ENCODE results near the gene ATG14. TPM values are rescaled to one million over a fixed set of nuclear protein-coding genes. Genes with fewer than 3 reads are reported as not detected.

ATG14 gene
- total and polyA plus RNA-seq, 2 of the 13 experiments (the other 11 are each of a cell fraction or from before 2014, with no cell fraction given): 7.2 to 9.1 TPM

DNA sequence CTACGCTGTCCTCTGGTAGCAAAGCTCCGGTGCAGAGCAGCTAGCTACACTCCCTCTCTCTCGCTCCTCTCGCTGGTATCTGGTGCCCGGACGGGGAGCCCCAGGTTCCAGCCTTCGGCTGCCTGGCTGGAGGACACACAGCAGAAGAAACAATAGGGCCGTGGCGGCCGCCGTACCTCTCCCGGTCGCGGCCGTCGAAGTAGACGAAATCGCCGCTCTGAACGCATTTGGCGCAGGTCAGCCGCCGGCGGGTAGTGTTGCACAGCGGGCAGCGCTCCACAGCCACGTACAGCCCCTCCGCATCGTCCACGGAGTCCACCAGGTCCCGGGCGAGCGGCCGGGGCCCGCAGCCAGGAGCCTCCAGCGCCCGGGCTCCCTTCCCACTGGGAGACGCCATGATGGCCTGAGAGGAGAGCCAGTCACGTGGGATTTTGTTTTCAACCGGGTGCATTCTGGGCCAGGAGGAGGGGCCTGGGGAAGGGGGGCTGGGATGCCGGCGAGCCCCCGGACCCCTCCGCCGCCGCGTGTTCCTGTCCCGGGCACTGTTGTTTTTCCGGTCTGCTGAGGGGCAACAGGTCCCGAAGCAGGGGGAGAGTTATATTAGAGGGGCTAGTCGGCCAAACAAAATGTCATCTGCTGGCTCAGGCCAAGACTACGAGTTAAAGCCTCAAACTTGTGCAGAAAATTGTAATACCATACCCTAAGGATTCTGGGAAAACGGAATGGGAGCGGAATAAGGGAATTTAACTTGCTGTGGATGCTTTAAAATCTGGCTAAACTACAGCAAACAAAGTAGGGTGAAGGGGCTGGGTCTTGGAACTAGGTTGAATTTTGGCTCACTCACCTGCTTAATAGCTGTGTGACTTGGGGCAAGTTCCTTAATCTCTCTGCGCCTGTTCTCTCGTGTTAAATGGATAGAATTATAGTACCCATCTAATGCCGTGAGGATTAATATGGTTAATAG is at the start of gene ATG14 (continued):
- TF ChIP-seq, protein P1, sequence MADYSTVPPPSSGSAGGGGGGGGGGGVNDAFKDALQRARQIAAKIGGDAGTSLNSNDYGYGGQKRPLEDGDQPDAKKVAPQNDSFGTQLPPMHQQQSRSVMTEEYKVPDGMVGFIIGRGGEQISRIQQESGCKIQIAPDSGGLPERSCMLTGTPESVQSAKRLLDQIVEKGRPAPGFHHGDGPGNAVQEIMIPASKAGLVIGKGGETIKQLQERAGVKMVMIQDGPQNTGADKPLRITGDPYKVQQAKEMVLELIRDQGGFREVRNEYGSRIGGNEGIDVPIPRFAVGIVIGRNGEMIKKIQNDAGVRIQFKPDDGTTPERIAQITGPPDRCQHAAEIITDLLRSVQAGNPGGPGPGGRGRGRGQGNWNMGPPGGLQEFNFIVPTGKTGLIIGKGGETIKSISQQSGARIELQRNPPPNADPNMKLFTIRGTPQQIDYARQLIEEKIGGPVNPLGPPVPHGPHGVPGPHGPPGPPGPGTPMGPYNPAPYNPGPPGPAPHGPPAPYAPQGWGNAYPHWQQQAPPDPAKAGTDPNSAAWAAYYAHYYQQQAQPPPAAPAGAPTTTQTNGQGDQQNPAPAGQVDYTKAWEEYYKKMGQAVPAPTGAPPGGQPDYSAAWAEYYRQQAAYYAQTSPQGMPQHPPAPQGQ (CRISPR knock-in tag; IDR thresholded peaks at IDR 0.05; ENCODE audit: borderline replicate concordance): no peak
- no peak for TF ChIP-seq ZNF782 (CRISPR knock-in tag; IDR thresholded peaks at IDR 0.05; ENCODE audit: borderline replicate concordance)
- peak; percentile 100 for TF ChIP-seq SIN3B (IDR thresholded peaks at IDR 0.05; ENCODE audit: low read length)
- TF ChIP-seq, protein P2, sequence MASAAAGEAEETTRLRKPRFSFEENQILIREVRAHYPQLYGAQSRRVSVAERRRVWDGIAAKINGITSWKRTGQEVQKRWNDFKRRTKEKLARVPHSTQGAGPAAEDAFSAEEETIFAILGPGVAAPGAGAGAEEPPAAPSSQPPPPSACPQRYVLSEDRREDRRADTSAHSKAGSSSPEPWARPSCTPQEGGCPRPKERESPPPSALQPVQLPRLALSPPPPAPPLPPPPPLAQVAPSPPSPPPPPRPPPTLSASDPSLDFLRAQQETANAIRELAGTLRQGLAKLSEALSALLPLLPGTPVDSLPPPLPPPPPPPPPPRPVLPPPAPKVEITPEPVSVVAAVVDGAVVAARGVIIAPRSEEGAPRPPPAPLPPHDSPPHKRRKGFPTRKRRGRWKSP (CRISPR knock-in tag; IDR thresholded peaks at IDR 0.05): no peak
- TF ChIP-seq RAD21 (CRISPR knock-in tag; IDR thresholded peaks at IDR 0.05): peak; percentile 25; the same call in 1 of the 2 replicates
- TF ChIP-seq, protein P3, sequence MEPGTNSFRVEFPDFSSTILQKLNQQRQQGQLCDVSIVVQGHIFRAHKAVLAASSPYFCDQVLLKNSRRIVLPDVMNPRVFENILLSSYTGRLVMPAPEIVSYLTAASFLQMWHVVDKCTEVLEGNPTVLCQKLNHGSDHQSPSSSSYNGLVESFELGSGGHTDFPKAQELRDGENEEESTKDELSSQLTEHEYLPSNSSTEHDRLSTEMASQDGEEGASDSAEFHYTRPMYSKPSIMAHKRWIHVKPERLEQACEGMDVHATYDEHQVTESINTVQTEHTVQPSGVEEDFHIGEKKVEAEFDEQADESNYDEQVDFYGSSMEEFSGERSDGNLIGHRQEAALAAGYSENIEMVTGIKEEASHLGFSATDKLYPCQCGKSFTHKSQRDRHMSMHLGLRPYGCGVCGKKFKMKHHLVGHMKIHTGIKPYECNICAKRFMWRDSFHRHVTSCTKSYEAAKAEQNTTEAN (CRISPR knock-in tag; conservative IDR thresholded peaks at IDR 0.05): no peak
- no peak for TF ChIP-seq NFE2L2 (IDR thresholded peaks at IDR 0.05; ENCODE audit: low read length)
- TF ChIP-seq ASH2L (IDR thresholded peaks at IDR 0.05; ENCODE audit: insufficient read length, low read depth, low read length): peak; percentile 92
- TF ChIP-seq, protein P4, sequence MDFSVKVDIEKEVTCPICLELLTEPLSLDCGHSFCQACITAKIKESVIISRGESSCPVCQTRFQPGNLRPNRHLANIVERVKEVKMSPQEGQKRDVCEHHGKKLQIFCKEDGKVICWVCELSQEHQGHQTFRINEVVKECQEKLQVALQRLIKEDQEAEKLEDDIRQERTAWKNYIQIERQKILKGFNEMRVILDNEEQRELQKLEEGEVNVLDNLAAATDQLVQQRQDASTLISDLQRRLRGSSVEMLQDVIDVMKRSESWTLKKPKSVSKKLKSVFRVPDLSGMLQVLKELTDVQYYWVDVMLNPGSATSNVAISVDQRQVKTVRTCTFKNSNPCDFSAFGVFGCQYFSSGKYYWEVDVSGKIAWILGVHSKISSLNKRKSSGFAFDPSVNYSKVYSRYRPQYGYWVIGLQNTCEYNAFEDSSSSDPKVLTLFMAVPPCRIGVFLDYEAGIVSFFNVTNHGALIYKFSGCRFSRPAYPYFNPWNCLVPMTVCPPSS (IDR thresholded peaks at IDR 0.05): no peak
- TF ChIP-seq, protein P5, sequence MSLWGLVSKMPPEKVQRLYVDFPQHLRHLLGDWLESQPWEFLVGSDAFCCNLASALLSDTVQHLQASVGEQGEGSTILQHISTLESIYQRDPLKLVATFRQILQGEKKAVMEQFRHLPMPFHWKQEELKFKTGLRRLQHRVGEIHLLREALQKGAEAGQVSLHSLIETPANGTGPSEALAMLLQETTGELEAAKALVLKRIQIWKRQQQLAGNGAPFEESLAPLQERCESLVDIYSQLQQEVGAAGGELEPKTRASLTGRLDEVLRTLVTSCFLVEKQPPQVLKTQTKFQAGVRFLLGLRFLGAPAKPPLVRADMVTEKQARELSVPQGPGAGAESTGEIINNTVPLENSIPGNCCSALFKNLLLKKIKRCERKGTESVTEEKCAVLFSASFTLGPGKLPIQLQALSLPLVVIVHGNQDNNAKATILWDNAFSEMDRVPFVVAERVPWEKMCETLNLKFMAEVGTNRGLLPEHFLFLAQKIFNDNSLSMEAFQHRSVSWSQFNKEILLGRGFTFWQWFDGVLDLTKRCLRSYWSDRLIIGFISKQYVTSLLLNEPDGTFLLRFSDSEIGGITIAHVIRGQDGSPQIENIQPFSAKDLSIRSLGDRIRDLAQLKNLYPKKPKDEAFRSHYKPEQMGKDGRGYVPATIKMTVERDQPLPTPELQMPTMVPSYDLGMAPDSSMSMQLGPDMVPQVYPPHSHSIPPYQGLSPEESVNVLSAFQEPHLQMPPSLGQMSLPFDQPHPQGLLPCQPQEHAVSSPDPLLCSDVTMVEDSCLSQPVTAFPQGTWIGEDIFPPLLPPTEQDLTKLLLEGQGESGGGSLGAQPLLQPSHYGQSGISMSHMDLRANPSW (CRISPR knock-in tag; IDR thresholded peaks at IDR 0.05; ENCODE audit: borderline replicate concordance): no peak; the same call in 1 of the 2 replicates
- TF ChIP-seq ZNF34 (CRISPR knock-in tag; IDR thresholded peaks at IDR 0.05; ENCODE audit: borderline replicate concordance): no peak
- TF ChIP-seq, protein P6, sequence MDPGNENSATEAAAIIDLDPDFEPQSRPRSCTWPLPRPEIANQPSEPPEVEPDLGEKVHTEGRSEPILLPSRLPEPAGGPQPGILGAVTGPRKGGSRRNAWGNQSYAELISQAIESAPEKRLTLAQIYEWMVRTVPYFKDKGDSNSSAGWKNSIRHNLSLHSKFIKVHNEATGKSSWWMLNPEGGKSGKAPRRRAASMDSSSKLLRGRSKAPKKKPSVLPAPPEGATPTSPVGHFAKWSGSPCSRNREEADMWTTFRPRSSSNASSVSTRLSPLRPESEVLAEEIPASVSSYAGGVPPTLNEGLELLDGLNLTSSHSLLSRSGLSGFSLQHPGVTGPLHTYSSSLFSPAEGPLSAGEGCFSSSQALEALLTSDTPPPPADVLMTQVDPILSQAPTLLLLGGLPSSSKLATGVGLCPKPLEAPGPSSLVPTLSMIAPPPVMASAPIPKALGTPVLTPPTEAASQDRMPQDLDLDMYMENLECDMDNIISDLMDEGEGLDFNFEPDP (CRISPR knock-in tag; conservative IDR thresholded peaks at IDR 0.05): no peak
- no peak for TF ChIP-seq ZNF253 (CRISPR knock-in tag; IDR thresholded peaks at IDR 0.05; ENCODE audit: borderline replicate concordance)

All from HepG2 (cell line).